ENCODE results near the gene CDKL1.

Gene CDKL1

GRCh38 chr14:50402965-50403364 lies 6.3 kb upstream of the CDKL1 start:
- Histone ChIP-seq H3K27me3 (ENCODE audit: insufficient read depth, low read depth, severe bottlenecking) (no peaks in the 10 kb centered on the region), H3K4me3 (ENCODE audit: low read depth, low read length) (no peak overlapping the region), H3K9me3 (ENCODE audit: severe bottlenecking) (no peaks in the 10 kb centered on the region), H3K27ac (no peak overlapping the region), H3K36me3 (no peaks in the 10 kb centered on the region)
- TF ChIP-seq, protein P1, sequence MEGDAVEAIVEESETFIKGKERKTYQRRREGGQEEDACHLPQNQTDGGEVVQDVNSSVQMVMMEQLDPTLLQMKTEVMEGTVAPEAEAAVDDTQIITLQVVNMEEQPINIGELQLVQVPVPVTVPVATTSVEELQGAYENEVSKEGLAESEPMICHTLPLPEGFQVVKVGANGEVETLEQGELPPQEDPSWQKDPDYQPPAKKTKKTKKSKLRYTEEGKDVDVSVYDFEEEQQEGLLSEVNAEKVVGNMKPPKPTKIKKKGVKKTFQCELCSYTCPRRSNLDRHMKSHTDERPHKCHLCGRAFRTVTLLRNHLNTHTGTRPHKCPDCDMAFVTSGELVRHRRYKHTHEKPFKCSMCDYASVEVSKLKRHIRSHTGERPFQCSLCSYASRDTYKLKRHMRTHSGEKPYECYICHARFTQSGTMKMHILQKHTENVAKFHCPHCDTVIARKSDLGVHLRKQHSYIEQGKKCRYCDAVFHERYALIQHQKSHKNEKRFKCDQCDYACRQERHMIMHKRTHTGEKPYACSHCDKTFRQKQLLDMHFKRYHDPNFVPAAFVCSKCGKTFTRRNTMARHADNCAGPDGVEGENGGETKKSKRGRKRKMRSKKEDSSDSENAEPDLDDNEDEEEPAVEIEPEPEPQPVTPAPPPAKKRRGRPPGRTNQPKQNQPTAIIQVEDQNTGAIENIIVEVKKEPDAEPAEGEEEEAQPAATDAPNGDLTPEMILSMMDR (IDR thresholded peaks at IDR 0.05; ENCODE audit: low read depth, low read length): no peak
- no peak for DNase-seq

- no peaks in the 10 kb centered on the region for H3K36me3 ChIP-seq
- no peaks in the 10 kb centered on the region for H3K27me3 ChIP-seq (ENCODE audit: insufficient read depth, low read depth, severe bottlenecking)
- no peaks in the 10 kb centered on the region for H3K9me3 ChIP-seq (ENCODE audit: severe bottlenecking)
- TF ChIP-seq, protein P1 (IDR thresholded peaks at IDR 0.05; ENCODE audit: low read depth, low read length): no peak
- no peak overlapping the region for H3K27ac ChIP-seq
- no peak for DNase-seq
- no peak overlapping the region for H3K4me3 ChIP-seq (ENCODE audit: low read depth, low read length)
These were observed 3.8 kb upstream of the CDKL1 start for GRCh38 chr14:50400461-50400860.

DNA sequence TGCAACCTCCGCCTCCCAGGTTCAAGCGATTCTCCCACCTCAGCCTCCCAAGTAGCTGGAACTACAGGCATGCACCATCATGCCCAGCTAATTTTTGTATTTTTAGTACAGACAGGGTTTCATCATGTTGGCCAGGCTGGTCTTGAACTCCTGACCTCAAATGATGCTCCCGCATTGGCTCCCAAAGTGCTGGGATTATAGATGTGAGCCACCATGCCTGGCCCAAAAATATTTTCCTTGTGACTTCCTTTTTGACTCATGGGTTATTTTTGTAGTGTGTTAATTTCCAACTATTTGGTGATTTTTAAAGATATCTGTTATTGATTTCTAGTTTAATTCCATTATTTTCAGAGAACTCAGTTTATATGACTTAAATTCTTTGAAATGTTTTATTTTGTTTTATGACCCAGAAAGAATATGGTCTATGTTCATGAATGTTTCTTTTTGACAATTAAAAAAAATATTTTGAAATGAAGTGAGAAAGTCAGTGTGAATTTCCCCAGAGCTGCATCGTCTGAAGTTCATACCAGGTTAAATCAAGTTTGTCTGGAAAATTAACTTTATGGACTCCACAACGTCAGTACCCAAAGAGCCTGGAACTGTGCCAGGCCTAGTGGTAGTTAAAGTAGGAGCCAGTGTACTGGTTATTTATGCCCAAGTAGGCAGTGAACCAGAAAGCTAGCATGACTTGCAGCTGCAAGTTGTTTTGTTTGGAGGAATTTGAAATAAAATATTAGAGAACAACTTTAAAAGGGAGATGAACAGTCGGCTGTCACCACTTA lies 2.8 kb upstream of the CDKL1 start:
- H3K4me3 ChIP-seq (ENCODE audit: low read depth, low read length): no peak overlapping the region
- H3K27me3 ChIP-seq (ENCODE audit: insufficient read depth, low read depth, severe bottlenecking): no peaks in the 10 kb centered on the region
- no peaks in the 10 kb centered on the region for H3K36me3 ChIP-seq
- H3K9me3 ChIP-seq (ENCODE audit: severe bottlenecking): no peaks in the 10 kb centered on the region
- DNase-seq: no peak
- TF ChIP-seq, protein P1 (IDR thresholded peaks at IDR 0.05; ENCODE audit: low read depth, low read length): no peak
- no peak overlapping the region for H3K27ac ChIP-seq

GRCh38 chr14:50398189-50398580 lies 1.5 kb upstream of the CDKL1 start:
- Histone ChIP-seq H3K9me3 (ENCODE audit: severe bottlenecking) (no peaks in the 10 kb centered on the region), H3K27ac (no peak overlapping the region), H3K4me3 (ENCODE audit: low read depth, low read length) (no peak overlapping the region), H3K27me3 (ENCODE audit: insufficient read depth, low read depth, severe bottlenecking) (no peaks in the 10 kb centered on the region), H3K36me3 (no peaks in the 10 kb centered on the region)
- TF ChIP-seq, protein P1 (IDR thresholded peaks at IDR 0.05; ENCODE audit: low read depth, low read length): no peak
- no peak for DNase-seq

DNA sequence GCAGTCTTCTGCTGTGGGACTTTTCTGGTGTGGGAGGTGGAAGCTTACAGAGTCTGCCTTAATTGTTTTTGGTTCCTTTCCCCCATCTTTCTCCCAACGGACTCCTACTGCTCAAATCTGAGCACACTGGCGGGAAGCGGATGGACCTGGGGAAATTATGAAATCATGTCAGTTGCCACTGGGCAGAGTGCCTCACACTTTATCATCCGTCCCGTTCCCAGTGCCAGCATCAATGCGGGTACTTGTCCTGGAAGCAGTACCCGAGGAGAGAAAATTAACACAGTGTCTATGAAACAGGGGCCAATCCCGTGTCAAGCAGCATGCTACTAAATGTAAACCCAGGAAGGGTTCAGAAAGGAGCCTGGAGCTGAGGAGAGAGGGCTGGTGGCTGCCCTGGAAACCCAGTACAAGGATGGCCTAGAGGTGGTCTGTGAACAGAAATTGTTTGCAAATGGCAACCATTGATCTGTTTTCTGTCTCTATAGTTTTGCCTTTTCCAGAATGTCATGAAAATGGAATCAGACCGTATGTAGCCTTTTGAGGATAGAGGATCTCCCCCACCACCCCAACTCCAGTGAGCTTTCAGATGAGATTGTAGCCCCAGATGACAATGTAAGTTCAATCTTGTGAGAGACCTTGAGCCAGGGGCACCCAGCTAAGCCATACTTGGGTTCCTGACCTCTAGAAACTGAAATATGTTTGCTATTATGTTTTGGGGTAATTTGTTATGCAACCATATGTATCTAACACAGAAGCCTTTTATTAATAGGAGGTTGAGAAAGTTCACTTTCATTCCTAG lies 908 bp upstream of the CDKL1 start:
- DNase-seq: no peak
- H3K9me3 ChIP-seq (ENCODE audit: severe bottlenecking): no peaks in the 10 kb centered on the region
- no peaks in the 10 kb centered on the region for H3K36me3 ChIP-seq
- H3K4me3 ChIP-seq (ENCODE audit: low read depth, low read length): peak overlapping the region; percentile 64
- no peaks in the 10 kb centered on the region for H3K27me3 ChIP-seq (ENCODE audit: insufficient read depth, low read depth, severe bottlenecking)
- TF ChIP-seq, protein P1 (IDR thresholded peaks at IDR 0.05; ENCODE audit: low read depth, low read length): no peak
- peak overlapping the region; percentile 24 for H3K27ac ChIP-seq

All from WERI-Rb-1 (cell line).